Kidney (tissue), 14 donors: Measurements from ENCODE around the gene SH3BP5. TPM values are rescaled to one million over a fixed set of nuclear protein-coding genes. Genes with fewer than 3 reads are reported as not detected.

Experiments used
- DNase-seq, 5 donors: peaks; one replicate each; pipeline ENCODE4 v3.0.0-alpha.2; 2013 to 2020
- FAIRE-seq: peaks from 2 replicates; lab custom pipeline; 2012; peaks lifted over from hg19 to GRCh38; lab: Jason Lieb, UNC
- H3K27ac ChIP-seq, 2 donors: one replicate each; pipeline ENCODE4 v1.7.0; 2013; ENCODE audit warnings: low read depth in 2 of 2, low read length in 2 of 2, inconsistent platforms in 1 of 2
- H3K27me3 ChIP-seq: one replicate; pipeline ENCODE4 v1.7.1; 2013; ENCODE audit warnings: low read length, inconsistent platforms; ENCODE audit not compliant: control insufficient read depth, insufficient read depth
- H3K36me3 ChIP-seq, 3 donors: one replicate each; pipeline versions ENCODE4 v1.7.0 to v1.7.1; 2013; ENCODE audit warnings: low read length in 3 of 3, control low read depth in 1 of 3, inconsistent platforms in 1 of 3; ENCODE audit not compliant: insufficient read depth in 3 of 3, control insufficient read depth in 2 of 3
- H3K4me1 ChIP-seq, 3 donors: one replicate each; pipeline versions ENCODE4 v1.7.0 to v1.7.1; 2013; ENCODE audit warnings: low read length in 3 of 3, inconsistent platforms in 1 of 3, low read depth in 1 of 3; ENCODE audit not compliant: control insufficient read depth in 2 of 3, insufficient read depth in 2 of 3
- H3K4me3 ChIP-seq, 3 donors: one replicate each; pipeline versions ENCODE4 v1.7.0 to v1.8.1; 2013; ENCODE audit warnings: low read length in 3 of 3, control low read depth in 1 of 3, inconsistent platforms in 1 of 3
- H3K9ac ChIP-seq, 3 donors: one replicate each; pipeline versions ENCODE4 v1.7.0 to v1.7.1; 2013; ENCODE audit warnings: low read length in 3 of 3, control low read depth in 1 of 3, inconsistent platforms in 1 of 3
- H3K9me3 ChIP-seq, 3 donors: one replicate each; pipeline versions ENCODE4 v1.7.0 to v1.7.1; 2013; ENCODE audit warnings: low read length in 3 of 3, control low read depth in 1 of 3, inconsistent platforms in 1 of 3; ENCODE audit not compliant: control insufficient read depth in 2 of 3, insufficient read depth in 1 of 3
- intact Hi-C: fragments of 100-400 bp; cut with DNase I; formaldehyde crosslinking; loops from one replicate; pipeline ENCODE4 v1.11.1; 2022
- polyA plus RNA-seq: library from polyadenylated mRNA; stranded (reverse); fragments of 350-450 nt; fragmentation: Illumina TruSeq; extraction: RNeasy Lipid Tissue Mini Kit (QIAGEN cat#74804); gene quantifications from one replicate; pipeline ENCODE4 v1.2.3, GENCODE V29; 2014; ENCODE audit warnings: low read depth, low replicate concordance; ENCODE audit not compliant: insufficient read depth
- total RNA-seq: library from RNA; stranded (reverse); fragmentation: NEBNext Ultra II Directional; extraction: Animal tissue kit (Norgen Biotek cat#: 25700); gene quantifications from one replicate; pipeline ENCODE4 v1.2.1, GENCODE V29; 2021
- TF ChIP-seq, protein P1 (sequence below): IDR thresholded peaks from 3 replicates; pipeline ENCODE4 v1.5.1; 2012; ENCODE audit warnings: mild to moderate bottlenecking, moderate library complexity, borderline replicate concordance; ENCODE audit not compliant: insufficient read depth; ENCODE audit errors: extremely low read depth
- donor health status: control.
- donor health status: control.
- donor health status: control.
- donor health status: control.
- donor health status: control.
- donor health status: DM: yes; HTN: yes; CAD: no.
- donor health status: Normal renal cell carcinoma (clear cell type).

SH3BP5 gene
- total and polyA plus RNA-seq, 2 donors from 2014 or later: 39.1 to 109 TPM

DNA sequence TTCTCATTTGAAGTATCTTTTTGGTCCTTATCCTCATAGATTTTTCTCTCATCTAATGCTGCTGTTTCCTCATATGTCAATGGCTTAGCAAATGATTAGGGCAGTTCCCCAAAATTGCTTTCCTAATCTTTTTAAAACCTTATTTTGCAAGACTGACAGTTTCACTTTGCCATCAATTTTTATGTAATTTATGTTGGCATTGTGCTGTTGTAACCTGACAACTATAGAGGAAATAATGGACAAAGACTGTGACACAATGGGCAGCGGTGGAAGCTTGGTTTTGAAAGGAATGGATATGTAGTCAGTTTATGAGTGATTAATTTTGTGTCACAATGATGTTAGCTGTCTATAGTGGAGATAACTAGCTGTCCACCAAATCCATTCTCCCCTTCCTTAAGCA is 10.6 kb upstream of the SH3BP5 start:
- FAIRE-seq (no peak), DNase-seq (no peak)
- Histone ChIP-seq H3K27me3 (no peaks in the 10 kb centered on the region), H3K27ac (no peak overlapping the region), H3K4me3 (no peak overlapping the region), H3K4me1 (no peaks in the 10 kb centered on the region), H3K9me3 (no peaks in the 10 kb centered on the region), H3K36me3 (no peaks in the 10 kb centered on the region), H3K9ac (no peak overlapping the region)
- TF ChIP-seq, protein P1, sequence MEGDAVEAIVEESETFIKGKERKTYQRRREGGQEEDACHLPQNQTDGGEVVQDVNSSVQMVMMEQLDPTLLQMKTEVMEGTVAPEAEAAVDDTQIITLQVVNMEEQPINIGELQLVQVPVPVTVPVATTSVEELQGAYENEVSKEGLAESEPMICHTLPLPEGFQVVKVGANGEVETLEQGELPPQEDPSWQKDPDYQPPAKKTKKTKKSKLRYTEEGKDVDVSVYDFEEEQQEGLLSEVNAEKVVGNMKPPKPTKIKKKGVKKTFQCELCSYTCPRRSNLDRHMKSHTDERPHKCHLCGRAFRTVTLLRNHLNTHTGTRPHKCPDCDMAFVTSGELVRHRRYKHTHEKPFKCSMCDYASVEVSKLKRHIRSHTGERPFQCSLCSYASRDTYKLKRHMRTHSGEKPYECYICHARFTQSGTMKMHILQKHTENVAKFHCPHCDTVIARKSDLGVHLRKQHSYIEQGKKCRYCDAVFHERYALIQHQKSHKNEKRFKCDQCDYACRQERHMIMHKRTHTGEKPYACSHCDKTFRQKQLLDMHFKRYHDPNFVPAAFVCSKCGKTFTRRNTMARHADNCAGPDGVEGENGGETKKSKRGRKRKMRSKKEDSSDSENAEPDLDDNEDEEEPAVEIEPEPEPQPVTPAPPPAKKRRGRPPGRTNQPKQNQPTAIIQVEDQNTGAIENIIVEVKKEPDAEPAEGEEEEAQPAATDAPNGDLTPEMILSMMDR: no peak
- intact Hi-C loops: no loop called here

- no peak overlapping the region for H3K27ac ChIP-seq
- H3K4me3 ChIP-seq: no peak overlapping the region
- no peaks in the 10 kb centered on the region for H3K9me3 ChIP-seq
- TF ChIP-seq, protein P1: no peak
- DNase-seq (no peak), FAIRE-seq (no peak)
- H3K27me3 ChIP-seq: no peaks in the 10 kb centered on the region
- H3K9ac ChIP-seq: no peak overlapping the region
- H3K4me1 ChIP-seq: no peaks in the 10 kb centered on the region
- no peaks in the 10 kb centered on the region for H3K36me3 ChIP-seq
- intact Hi-C loops: no loop called here
These were observed 9.9 kb upstream of the SH3BP5 start for GRCh38 chr3:15342246-15342645.

DNA sequence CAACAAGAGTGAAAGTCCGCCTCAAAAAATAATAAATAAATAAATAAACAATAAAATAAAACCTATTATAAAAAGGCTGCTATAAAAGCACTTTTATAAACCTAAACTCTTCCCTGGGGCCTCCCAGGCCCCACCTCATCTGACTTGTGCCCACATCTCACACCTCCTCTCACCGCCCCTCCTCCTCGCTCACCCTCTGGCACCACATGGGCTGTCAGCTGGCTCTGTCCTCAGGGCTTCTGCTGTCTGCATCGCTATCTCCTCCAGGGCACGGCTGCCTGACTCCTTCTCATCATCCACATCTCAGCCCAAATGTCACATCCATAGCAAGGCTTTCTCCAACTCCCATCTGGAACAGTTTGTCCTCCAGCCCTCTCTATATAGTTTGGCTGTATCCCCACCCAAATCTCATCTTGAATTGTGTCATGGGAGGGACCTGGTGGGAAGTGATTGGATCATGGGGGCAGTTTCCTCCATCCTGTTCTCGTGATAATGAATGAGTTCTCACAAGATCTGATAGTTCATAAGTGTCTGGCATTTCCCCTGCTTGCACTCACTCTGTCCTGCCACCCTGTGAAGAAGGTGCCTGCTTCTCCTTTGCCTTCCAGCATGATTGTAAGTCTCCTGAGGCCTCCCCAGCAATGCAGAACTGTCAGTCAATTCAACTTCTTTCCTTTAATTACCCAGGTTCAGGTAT is 8.8 kb upstream of the SH3BP5 start:
- no peak for DNase-seq
- no peaks in the 10 kb centered on the region for H3K9me3 ChIP-seq
- H3K27me3 ChIP-seq: no peaks in the 10 kb centered on the region
- H3K4me1 ChIP-seq: no peaks in the 10 kb centered on the region
- H3K36me3 ChIP-seq: no peaks in the 10 kb centered on the region
- no peak overlapping the region for H3K9ac ChIP-seq
- TF ChIP-seq, protein P1: no peak
- H3K4me3 ChIP-seq: no peak overlapping the region
- H3K27ac ChIP-seq: no peak overlapping the region
- intact Hi-C loops: no loop called here
- FAIRE-seq: no peak
